Measurements from ENCODE around the gene RBM42. TPM values are rescaled to one million over a fixed set of nuclear protein-coding genes. Genes with fewer than 3 reads are reported as not detected.
"Not testable (repeated sequence)": the region's sequence is repeated elsewhere in the genome, so short reads cannot be mapped to it uniquely, and the experiment has no call there.

The RBM42 gene, protein sequence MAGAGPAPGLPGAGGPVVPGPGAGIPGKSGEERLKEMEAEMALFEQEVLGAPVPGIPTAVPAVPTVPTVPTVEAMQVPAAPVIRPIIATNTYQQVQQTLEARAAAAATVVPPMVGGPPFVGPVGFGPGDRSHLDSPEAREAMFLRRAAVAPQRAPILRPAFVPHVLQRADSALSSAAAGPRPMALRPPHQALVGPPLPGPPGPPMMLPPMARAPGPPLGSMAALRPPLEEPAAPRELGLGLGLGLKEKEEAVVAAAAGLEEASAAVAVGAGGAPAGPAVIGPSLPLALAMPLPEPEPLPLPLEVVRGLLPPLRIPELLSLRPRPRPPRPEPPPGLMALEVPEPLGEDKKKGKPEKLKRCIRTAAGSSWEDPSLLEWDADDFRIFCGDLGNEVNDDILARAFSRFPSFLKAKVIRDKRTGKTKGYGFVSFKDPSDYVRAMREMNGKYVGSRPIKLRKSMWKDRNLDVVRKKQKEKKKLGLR
- 100 to 1,000 TPM; 118 to 119 TPM for total RNA-seq

DNA sequence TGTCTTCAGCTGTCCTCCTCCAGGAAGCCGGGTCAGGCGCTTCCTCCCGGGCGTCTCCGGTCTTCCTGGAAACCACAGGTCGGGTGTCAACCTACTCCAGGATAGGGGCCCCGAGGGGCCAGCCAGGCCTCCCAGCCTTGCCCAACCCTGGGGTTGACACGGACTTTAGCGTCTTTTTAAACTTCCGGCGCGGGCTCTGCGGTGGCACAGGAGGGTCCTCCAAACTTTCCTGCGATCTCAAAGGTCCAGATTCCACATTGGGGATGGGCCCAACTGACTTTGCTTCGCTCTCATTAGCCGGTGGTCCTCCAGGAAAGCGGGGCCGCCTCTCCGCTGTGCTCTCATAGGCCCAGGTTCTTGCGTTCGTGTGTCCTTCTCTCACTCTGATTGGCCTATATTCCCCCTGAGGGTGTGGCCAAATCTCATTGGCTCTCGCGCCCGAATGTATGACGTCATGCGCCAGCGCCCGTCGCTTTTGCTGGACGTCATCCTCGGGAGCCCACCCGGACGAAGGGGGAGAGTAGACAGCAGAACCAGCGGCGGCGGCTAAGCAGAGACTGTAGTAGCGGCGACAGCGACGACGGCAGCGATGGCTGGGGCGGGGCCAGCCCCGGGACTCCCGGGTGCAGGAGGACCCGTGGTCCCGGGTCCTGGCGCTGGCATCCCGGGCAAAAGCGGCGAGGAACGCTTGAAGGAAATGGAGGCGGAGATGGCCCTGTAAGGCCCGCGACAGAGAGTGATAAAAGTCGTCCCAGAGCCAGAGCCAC is at the start of gene RBM42:
Gene RBM42 (plus strand): TSS at position 472 of the 767 bp plus-strand sequence. CDS start 118 bp downstream, at position 590.
- DNase-seq (peak; percentile 99), ATAC-seq (peak; percentile 100)
- H3K4me3 Mint-ChIP-seq = peak within 1 kb of the TSS; percentile 93
- CTCF ChIA-PET = no interaction called here
- no peaks in the 10 kb centered on the region for H3K27me3 Mint-ChIP-seq (ENCODE audit: low read depth)
- H3K27ac Mint-ChIP-seq = peak within 1 kb of the TSS; percentile 96
- H3K4me1 Mint-ChIP-seq (ENCODE audit: low read depth) = peaks cover 22% of the 10 kb centered on the region
- H3K36me3 Mint-ChIP-seq (ENCODE audit: low read depth) = peaks cover 40% of the 10 kb centered on the region
- no peaks in the 10 kb centered on the region for H3K9me3 Mint-ChIP-seq (ENCODE audit: insufficient read depth)
- POLR2A ChIA-PET = interaction anchor here (0.7 kb wide), 1 partner anchor 19 kb away, joined by 3 read pairs; the partner anchor contains the start of gene COX6B1

DNA sequence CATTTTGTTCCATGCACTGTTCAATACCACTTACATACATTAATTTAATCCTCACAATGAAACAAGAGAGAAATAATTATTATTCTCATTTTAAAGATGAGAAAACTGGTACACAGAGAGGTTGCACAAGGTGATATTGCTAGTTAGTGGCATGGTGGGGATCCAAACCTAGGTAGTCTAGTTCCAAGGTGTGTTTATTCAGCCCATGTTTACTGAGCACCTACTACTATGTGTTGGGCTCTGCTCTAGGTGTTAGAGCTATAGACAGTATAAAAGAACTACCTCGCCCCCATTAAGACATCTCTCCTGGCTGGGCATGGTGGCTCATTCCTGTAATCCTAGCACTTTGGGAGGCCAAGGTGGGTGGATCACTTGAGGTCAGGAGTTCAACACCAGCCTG is 46.1 kb upstream of the RBM42 start:
- ChIA-PET CTCF (no interaction called here), POLR2A (no interaction called here)
- DNase-seq = no peak
- ATAC-seq = no peak
- Mint-ChIP-seq H3K4me1 (ENCODE audit: low read depth) (no peaks in the 10 kb centered on the region), H3K27ac (no peak overlapping the region), H3K27me3 (ENCODE audit: low read depth) (peaks cover 8% of the 10 kb centered on the region), H3K9me3 (ENCODE audit: insufficient read depth) (no peaks in the 10 kb centered on the region), H3K4me3 (no peak overlapping the region), H3K36me3 (ENCODE audit: low read depth) (no peaks in the 10 kb centered on the region)

DNA sequence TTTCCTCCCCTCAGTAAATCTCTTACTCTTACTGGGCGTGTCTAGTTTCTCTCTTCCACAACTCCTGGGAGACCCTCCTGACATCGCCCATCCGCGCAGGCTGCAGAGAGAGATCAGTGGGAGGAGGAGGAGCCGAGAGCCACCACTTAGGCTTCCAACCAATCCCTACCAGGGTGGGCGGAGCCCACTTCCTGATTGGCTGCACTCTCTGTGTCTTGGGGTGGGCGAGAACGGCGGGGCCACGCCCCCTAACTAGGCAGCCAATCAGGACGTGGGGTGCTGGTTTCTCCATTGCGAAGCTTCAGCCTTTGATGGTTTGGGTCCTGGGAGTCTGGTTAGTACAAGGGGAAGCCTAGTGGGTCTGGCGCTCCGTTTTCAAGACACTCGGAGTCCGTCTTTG is 43.0 kb upstream of the RBM42 start, which contains the start of gene PMIS2:
Gene PMIS2 (plus strand): TSS at position 326 of the 400 bp plus-strand sequence. CDS start 87 bp downstream, outside the sequence.
- ATAC-seq (no peak), DNase-seq (no peak)
- CTCF ChIA-PET = no interaction called here
- H3K36me3 Mint-ChIP-seq (ENCODE audit: low read depth) = no peaks in the 10 kb centered on the region
- H3K4me3 Mint-ChIP-seq = no peak within 1 kb of the TSS
- H3K27me3 Mint-ChIP-seq (ENCODE audit: low read depth) = peaks cover 14% of the 10 kb centered on the region
- H3K27ac Mint-ChIP-seq = no peak within 1 kb of the TSS
- H3K9me3 Mint-ChIP-seq (ENCODE audit: insufficient read depth) = no peaks in the 10 kb centered on the region
- no peaks in the 10 kb centered on the region for H3K4me1 Mint-ChIP-seq (ENCODE audit: low read depth)
- POLR2A ChIA-PET = no interaction called here

DNA sequence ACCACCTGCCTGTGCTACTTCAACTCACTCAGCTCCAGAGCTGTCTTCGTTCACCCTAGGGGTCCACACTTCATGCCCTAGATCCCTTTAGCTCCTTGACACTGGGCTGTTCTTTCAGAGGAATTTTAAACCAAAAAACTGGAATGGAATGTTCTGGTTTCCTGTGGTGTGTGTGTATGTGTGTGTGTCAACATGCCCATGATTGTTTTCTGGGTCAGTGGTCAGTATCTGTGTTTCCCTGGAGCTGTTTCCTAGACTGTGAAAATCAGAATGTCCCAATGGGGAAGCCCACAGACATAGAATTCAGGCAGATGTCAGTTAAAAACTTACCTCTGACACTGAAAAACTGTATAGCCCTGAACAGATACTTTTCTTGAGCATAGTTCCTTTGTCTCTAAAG is 41.5 kb upstream of the RBM42 start:
- CTCF ChIA-PET = no interaction called here

DNA sequence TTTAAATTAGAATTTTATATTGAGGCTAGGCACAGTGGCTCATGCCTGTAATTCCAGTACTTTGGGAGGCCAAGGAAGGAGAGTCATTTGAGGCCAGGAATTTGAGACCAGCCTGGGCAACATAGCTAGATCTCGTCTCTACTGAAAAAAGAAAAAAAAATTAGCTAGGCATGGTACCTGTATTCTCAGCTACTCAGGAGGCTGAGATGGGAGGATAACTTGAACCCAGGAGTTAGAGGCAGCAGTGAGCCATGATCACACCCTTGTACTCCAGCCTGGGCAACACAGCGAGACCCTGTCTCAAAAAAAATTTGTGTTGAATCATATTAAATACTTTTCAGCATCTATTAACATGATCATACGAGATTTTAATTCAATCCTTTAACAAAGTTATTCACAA is 38.0 kb upstream of the RBM42 start:
- Mint-ChIP-seq H3K9me3 (ENCODE audit: insufficient read depth) (no peaks in the 10 kb centered on the region), H3K27ac (no peak overlapping the region), H3K4me3 (no peak overlapping the region), H3K4me1 (ENCODE audit: low read depth) (no peaks in the 10 kb centered on the region), H3K36me3 (ENCODE audit: low read depth) (no peaks in the 10 kb centered on the region), H3K27me3 (ENCODE audit: low read depth) (peaks cover 9% of the 10 kb centered on the region)
- ATAC-seq (no peak), DNase-seq (no peak)
- ChIA-PET CTCF (interaction anchor here (1.5 to 3.3 kb wide), 3 partner anchors 43 to 82 kb away, joined by 7 to 13 read pairs (median 7); no protein-coding TSS in a partner anchor), POLR2A (no interaction called here)

More for the DNA sequence above, 41.5 kb upstream of the RBM42 start:
- Mint-ChIP-seq H3K4me3 (no peak overlapping the region), H3K9me3 (ENCODE audit: insufficient read depth) (no peaks in the 10 kb centered on the region), H3K36me3 (ENCODE audit: low read depth) (no peaks in the 10 kb centered on the region), H3K27ac (no peak overlapping the region), H3K27me3 (ENCODE audit: low read depth) (peaks cover 14% of the 10 kb centered on the region), H3K4me1 (ENCODE audit: low read depth) (no peaks in the 10 kb centered on the region)
- POLR2A ChIA-PET = no interaction called here
- ATAC-seq (no peak), DNase-seq (no peak)

DNA sequence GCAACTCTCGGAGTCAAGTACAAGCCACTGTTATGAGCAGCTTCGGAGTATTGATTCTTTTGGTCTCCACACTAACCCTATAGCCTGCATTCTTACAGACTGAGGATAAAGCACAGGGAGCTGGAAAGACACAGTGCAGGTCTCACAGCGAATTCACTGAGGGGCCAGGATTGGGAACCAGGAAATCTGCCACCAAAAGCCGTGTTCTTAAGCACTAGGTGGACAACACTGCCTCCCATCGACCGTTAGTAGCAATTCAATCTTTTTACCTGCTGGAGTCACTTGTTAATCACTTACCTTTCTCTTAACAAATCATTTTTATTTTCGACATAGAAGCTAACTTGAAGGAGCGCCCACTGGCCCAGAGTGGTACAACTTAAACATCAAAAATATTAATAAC is 36.6 kb upstream of the RBM42 start:
- POLR2A ChIA-PET = interaction anchor here (0.6 to 1.0 kb wide), 2 partner anchors 12 to 21 kb away, joined by 3 to 4 read pairs; no protein-coding TSS in a partner anchor
- CTCF ChIA-PET = interaction anchor here (0.9 to 3.3 kb wide), 11 partner anchors 13 to 239 kb away, joined by 3 to 13 read pairs (median 4); partner anchors contain the start of gene COX6B1
- Mint-ChIP-seq H3K9me3 (ENCODE audit: insufficient read depth) (no peaks in the 10 kb centered on the region), H3K27ac (no peak overlapping the region), H3K4me1 (ENCODE audit: low read depth) (peaks cover 9% of the 10 kb centered on the region), H3K4me3 (no peak overlapping the region), H3K27me3 (ENCODE audit: low read depth) (peaks cover 9% of the 10 kb centered on the region), H3K36me3 (ENCODE audit: low read depth) (no peaks in the 10 kb centered on the region)
- no peak for ATAC-seq
- peak; percentile 39 for DNase-seq

DNA sequence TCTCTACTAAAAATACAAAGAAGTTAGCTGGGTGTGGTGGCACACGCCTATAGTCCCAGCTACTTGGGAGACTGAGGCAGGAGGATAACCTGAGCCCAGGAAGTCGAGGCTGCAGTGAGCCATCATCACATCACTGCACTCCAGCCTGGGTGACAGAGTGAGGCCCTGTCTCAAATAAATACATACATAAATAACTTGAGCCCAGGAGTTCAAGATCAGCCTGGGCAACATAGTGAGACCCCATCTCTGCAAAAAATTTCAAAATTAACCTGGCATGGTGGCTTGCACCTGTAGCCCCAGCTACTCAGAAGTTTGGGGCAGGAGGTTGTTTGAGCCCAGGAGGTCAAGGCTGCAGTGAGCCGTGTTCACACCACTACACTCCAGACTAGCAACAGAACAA is 33.8 kb upstream of the RBM42 start:
- H3K9me3 Mint-ChIP-seq (ENCODE audit: insufficient read depth); H3K36me3 Mint-ChIP-seq (ENCODE audit: low read depth); H3K4me1 Mint-ChIP-seq (ENCODE audit: low read depth); H3K27me3 Mint-ChIP-seq (ENCODE audit: low read depth); H3K4me3 Mint-ChIP-seq; H3K27ac Mint-ChIP-seq; CTCF ChIA-PET; ATAC-seq; DNase-seq: not testable (repeated sequence)
- POLR2A ChIA-PET = interaction anchor here (2.0 kb wide), 1 partner anchor 18 kb away, joined by 6 read pairs; the partner anchor contains the start of gene HAUS5

DNA sequence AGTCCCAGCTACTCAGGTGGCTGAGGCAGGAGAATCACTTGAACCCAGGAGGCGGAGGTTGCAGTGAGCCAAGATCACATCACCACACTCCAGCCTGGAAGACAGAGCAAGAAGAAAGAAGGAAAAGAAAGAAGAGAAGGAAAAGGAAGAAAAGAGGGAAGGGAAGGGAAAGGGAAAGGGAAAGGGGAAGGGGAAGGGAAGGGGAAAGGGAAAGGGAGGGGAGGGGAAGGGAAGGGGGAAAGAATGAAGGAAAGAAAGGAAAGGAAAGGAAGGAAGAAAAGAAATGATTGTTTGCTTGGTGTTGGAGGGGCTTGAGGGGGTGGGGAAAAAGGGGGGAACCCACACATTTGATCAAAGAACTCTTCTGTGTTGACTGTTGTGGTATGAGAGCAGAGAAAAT is 32.9 kb upstream of the RBM42 start:
- no peaks in the 10 kb centered on the region for H3K36me3 Mint-ChIP-seq (ENCODE audit: low read depth)
- ATAC-seq (no peak), DNase-seq (no peak)
- H3K27me3 Mint-ChIP-seq (ENCODE audit: low read depth) = peaks cover 13% of the 10 kb centered on the region
- no peak overlapping the region for H3K4me3 Mint-ChIP-seq
- ChIA-PET CTCF (no interaction called here), POLR2A (interaction anchor here (2.0 kb wide), 1 partner anchor 17 kb away, joined by 6 read pairs; the partner anchor contains the start of gene HAUS5)
- H3K4me1 Mint-ChIP-seq (ENCODE audit: low read depth) = peaks cover 9% of the 10 kb centered on the region
- H3K9me3 Mint-ChIP-seq (ENCODE audit: insufficient read depth) = no peaks in the 10 kb centered on the region
- H3K27ac Mint-ChIP-seq = no peak overlapping the region

DNA sequence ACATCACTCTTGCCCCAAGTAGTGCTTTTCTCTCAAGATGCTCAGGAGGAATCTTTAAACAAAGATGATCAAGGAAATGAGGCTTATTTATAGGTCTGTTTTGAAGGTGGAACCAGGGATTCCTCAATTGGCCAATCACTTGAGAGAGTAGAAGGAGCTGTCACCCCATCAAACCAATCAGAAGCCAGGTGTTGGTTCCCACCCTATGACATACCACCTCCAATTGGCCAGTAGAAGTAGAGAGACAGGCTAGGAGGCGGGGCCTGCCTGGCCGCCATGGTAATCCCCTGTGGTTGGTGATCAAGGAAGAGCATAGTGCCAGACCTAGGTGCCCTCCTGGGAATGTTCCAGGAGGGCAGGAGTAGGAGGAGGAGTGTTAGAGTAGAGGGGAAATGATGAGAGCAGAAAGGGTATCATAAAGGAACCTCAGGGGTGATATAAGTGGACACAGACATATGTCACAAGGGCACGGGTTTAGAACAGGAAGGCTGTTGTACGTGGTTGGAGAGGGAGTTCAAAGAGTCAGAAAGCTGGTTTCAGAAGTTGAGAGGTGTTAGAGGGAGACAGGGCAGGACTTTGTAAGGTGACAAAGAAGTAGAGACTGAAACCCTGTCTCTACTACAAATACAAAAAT is 32.4 kb upstream of the RBM42 start:
- Mint-ChIP-seq H3K27ac (peak overlapping the region; percentile 53), H3K9me3 (ENCODE audit: insufficient read depth) (no peaks in the 10 kb centered on the region), H3K4me1 (ENCODE audit: low read depth) (peaks cover 9% of the 10 kb centered on the region), H3K4me3 (no peak overlapping the region), H3K27me3 (ENCODE audit: low read depth) (peaks cover 15% of the 10 kb centered on the region), H3K36me3 (ENCODE audit: low read depth) (no peaks in the 10 kb centered on the region)
- ATAC-seq (peak; percentile 84), DNase-seq (peak; percentile 35)
- POLR2A ChIA-PET = interaction anchor here (2.0 kb wide), 1 partner anchor 16 kb away, joined by 6 read pairs; the partner anchor contains the start of gene HAUS5
- CTCF ChIA-PET = interaction anchor here (1.0 kb wide), 1 partner anchor 14 kb away, joined by 7 read pairs; no protein-coding TSS in a partner anchor

DNA sequence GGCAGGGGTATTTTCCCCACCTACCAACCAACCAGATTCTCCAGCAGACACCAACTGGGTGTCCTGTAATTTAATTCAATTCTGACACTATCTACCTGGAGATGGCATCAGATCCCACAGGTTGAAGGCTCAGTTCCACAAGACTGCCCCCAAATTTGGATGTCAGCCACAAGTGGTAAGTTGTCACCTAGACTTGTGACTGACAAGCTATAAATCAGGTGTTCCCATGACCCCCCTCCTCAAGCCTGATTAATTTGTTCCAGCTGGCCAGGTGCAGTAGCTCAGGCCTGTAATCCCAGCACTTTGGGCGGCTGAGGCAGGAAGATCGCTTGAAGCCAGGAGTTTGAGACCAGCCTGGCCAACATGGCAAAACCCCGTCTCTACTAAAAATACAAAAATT is 26.9 kb upstream of the RBM42 start:
- no peak for ATAC-seq
- DNase-seq = no peak
- H3K4me1 Mint-ChIP-seq (ENCODE audit: low read depth) = no peaks in the 10 kb centered on the region
- no peaks in the 10 kb centered on the region for H3K36me3 Mint-ChIP-seq (ENCODE audit: low read depth)
- H3K4me3 Mint-ChIP-seq = no peak overlapping the region
- H3K9me3 Mint-ChIP-seq (ENCODE audit: insufficient read depth) = no peaks in the 10 kb centered on the region
- CTCF ChIA-PET = interaction anchor here (1.2 to 2.1 kb wide), 2 partner anchors 8 to 54 kb away, joined by 3 to 5 read pairs; no protein-coding TSS in a partner anchor
- POLR2A ChIA-PET = no interaction called here
- H3K27me3 Mint-ChIP-seq (ENCODE audit: low read depth) = peaks cover 11% of the 10 kb centered on the region
- H3K27ac Mint-ChIP-seq = no peak overlapping the region

DNA sequence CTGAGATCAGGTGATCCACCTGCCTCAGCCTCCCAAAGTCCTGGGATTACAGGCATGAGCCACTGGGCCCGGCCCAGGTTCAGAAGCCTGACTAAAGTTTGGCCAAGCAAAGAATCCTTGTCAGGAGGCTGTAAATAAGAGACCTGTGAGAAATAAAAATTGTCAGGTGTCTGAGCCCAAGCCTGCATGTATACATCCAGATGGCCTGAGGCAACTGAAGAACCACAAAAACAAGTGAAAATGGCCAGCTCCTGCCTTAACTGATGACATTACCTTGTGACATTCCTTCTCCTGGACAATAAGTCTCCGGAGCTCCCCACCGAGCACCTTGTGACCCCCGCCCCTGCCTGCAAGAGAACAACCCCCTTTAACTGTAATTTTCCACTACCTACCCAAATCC is 24.4 kb upstream of the RBM42 start:
- peaks cover 11% of the 10 kb centered on the region for H3K36me3 Mint-ChIP-seq (ENCODE audit: low read depth)
- H3K27ac Mint-ChIP-seq; ATAC-seq; H3K27me3 Mint-ChIP-seq (ENCODE audit: low read depth); DNase-seq; H3K4me3 Mint-ChIP-seq; CTCF ChIA-PET; H3K4me1 Mint-ChIP-seq (ENCODE audit: low read depth): not testable (repeated sequence)
- H3K9me3 Mint-ChIP-seq (ENCODE audit: insufficient read depth) = peaks cover 13% of the 10 kb centered on the region
- POLR2A ChIA-PET = interaction anchor here (0.6 kb wide), 1 partner anchor 12 kb away, joined by 4 read pairs; no protein-coding TSS in a partner anchor

All from activated CD8-positive, alpha-beta T cell treated with anti-CD3 and anti-CD28 coated beads, Interleukin-2, amount 10 ng/mL, durations not matched to agents 7 days and 5 days (primary cell).